WI38 (cell line): Measurements from ENCODE around the gene MAN1C1.

Experiments used
- H3K4me3 ChIP-seq: 2 replicates; pipeline ENCODE4 v1.5.1; 2011; ENCODE audit warnings: low read depth, mild to moderate bottlenecking, control low read depth, low read length
- CTCF ChIP-seq: IDR thresholded peaks from 2 replicates; pipeline ENCODE4 v1.5.1; 2012; ENCODE audit warnings: low read depth, mild to moderate bottlenecking, control low read depth, low read length

The MAN1C1 gene

GRCh38 chr1:25784575-25785051 is 168.0 kb downstream of the MAN1C1 start:
- no peak overlapping the region for H3K4me3 ChIP-seq
- TF ChIP-seq CTCF = no peak

DNA sequence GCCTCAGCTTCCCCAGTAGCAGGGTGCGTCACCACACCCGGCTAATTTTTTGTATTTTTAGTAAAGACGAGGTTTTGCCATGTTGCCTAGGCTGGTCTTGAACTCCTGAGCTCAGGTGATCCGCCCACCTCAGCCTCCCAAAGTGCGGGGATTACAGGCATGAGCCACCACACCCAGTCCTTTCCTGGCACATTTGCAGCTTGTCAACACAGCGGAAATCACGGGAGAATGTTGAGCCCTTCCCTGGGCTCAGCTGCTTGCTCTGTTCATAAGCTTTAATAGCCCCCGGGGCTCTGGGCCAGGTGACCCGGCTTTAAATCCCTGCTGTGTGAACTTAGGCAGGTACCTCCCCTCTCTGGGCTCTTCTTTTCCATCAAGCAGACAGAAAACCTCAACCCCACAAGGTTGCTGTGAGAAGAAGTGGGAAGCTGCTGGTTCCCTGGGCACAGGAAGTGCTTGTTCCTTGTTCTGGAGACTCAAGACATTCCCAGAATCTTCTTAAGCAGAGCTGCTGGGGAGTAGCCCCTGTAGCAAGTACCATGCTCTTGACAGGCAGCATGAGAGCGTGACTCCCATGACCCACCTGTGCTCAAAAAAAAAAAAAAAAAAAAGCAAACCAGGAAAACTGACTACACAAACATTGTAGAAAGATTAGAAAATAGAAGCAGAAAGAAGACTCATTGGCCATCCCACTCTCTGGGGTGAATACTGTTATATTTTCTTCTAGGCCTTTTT is 168.9 kb downstream of the MAN1C1 start:
- no peak for TF ChIP-seq CTCF
- no peak overlapping the region for H3K4me3 ChIP-seq

- H3K4me3 ChIP-seq = no peak overlapping the region
- no peak for TF ChIP-seq CTCF
Observed at GRCh38 chr1:25786887-25787759, 170.5 kb downstream of the MAN1C1 start.

DNA sequence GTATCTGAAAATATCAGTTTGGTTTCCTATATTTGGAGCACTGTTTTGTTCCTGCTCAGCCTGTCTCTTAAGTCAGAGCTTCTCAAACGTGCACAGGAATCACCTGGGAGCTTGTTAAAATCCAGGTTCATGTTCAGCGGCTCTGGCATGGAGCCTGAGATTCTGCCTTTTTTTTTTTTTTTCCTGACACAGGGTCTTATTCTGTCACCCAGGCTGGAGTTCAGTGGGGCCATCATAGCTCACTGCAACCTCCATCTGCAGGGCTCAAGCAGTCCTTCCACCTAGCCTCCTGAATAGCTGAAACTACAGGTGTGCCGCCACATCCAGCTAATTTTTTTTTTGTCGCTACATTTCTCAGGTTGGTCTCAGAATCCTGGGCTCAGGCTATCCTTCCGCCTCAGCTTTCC is 171.2 kb downstream of the MAN1C1 start:
- TF ChIP-seq CTCF = no peak

DNA sequence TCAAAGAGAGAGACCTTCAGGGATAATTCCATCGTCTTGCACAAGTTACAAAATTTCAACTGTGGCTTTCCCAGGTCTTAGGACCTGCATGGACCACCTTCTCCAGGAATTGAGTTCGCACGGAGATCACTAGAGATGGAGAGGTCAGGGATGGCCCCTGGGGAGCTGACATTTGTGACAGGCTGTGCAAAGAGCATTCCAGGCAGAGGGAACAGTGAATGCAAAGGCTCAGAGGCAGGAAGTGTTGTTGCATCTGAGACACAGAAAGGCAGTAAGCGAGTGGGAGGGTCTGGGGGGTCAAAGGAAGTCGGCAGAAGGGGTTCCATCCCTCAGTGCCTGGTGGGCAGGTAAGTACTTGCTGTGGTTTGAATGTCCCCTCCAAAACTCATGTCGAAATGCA is 173.9 kb downstream of the MAN1C1 start:
- TF ChIP-seq CTCF = no peak
- H3K4me3 ChIP-seq = no peak overlapping the region

More for the DNA sequence above, 171.2 kb downstream of the MAN1C1 start:
- no peak overlapping the region for H3K4me3 ChIP-seq

GRCh38 chr1:25792115-25792514 is 175.5 kb downstream of the MAN1C1 start:
- TF ChIP-seq CTCF = no peak

DNA sequence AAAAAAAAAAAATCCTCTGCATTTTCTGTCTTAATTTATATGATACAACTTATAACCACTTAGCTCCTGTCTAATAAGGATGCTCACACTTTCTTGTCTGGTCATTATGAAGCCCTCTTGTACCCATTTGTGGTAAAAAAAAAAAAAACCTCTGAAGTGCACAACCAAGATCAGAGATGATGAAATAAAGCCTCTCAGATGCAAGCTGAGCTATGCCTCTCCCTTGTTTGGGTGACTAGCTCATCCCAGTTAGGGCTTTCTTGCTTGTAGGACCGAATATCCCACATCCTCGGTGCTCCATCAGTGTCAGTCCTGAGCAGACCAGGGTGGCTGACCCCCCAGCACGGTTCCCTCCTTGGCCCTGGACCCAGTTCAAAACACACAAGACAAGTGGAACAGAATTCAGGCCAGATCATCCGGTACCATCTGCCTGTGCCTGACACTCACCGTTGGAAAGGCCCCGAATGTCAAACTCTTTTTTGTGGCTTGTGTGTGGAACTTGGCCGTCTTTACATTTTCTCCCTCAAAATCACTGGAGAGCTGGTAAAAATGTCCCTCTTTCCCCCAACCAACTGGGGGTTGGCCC is 177.1 kb downstream of the MAN1C1 start:
- TF ChIP-seq CTCF = no peak
- no peak overlapping the region for H3K4me3 ChIP-seq

More at GRCh38 chr1:25792115-25792514, 175.5 kb downstream of the MAN1C1 start:
- H3K4me3 ChIP-seq = no peak overlapping the region
